GM18519 (cell line): ENCODE results near the gene WBP1.
"Not testable (repeated sequence)": the region's sequence is repeated elsewhere in the genome, so short reads cannot be mapped to it uniquely, and the experiment has no call there.

Source experiments
- ATAC-seq: cut with Tn5 transposase; IDR thresholded peaks from one replicate; pipeline ENCODE4 v1.9.1; 2021; ENCODE audit warnings: mild to moderate bottlenecking, moderate library complexity; ENCODE audit not compliant: unreplicated experiment, low FRiP score

WBP1 gene

GRCh38 chr2:74426181-74426758 is 32.0 kb upstream of the WBP1 start:
- no peak for ATAC-seq

- no peak for ATAC-seq
Measured at GRCh38 chr2:74427551-74427950, 30.7 kb upstream of the WBP1 start.

- no peak for ATAC-seq
Measured at GRCh38 chr2:74428675-74429074, 29.6 kb upstream of the WBP1 start.

- no peak for ATAC-seq
Measured at GRCh38 chr2:74429487-74430451, 28.5 kb upstream of the WBP1 start.

DNA sequence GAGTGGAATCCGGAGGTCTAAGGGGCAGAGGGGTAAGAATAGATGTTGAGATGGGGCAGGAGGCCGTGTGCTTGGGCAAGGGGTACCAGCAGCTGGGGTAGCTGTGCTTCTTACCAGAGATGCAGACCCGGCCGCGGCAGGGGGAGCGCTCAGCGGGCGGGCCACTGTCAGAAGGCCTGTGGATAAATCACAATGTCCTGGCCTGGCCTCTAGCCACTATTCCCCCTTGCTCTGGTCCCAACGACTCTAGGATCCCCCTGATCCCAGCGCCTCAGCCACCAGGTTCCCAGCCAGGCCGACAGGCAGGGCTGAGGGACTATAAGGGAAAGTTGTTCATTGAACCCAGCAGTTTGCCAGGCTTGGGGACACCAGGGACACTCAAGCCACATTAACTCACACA is 27.7 kb upstream of the WBP1 start:
- ATAC-seq: no peak

GRCh38 chr2:74436111-74436805 is 22.0 kb upstream of the WBP1 start:
- no peak for ATAC-seq

GRCh38 chr2:74436848-74437695 is 21.2 kb upstream of the WBP1 start:
- no peak for ATAC-seq

DNA sequence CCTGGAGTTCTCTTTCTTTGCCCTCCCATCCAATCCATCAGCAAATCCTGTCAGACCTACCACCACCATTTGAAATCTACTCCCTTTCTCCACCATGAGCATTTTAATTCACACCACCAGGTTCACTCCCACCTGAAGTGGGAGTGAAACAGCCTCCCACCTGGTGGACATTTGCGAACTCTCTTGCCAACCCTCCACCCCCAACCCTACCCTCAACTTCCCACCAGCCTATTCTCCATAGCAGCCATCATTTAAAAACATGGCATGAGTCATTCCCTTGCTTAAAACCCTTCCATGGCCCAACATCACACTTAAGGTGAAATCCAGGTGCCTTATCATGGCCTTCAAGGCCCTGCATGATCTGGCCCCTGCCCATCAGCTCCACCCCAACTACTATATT is 20.0 kb upstream of the WBP1 start:
- ATAC-seq: no peak

- ATAC-seq: no peak
Measured at GRCh38 chr2:74439373-74439772, 18.9 kb upstream of the WBP1 start.

GRCh38 chr2:74439803-74440377 is 18.3 kb upstream of the WBP1 start:
- no peak for ATAC-seq

GRCh38 chr2:74440378-74441169 is 17.7 kb upstream of the WBP1 start:
- ATAC-seq: peak; percentile 86

- ATAC-seq: no peak
Measured at GRCh38 chr2:74441170-74441689, 17.0 kb upstream of the WBP1 start.

- no peak for ATAC-seq
Measured at GRCh38 chr2:74441690-74442482, 16.4 kb upstream of the WBP1 start, which contains the start of gene RTKN. Gene RTKN, minus strand, starts transcription at chr2:74441937. Its CDS starts 121 bp downstream, at chr2:74441816.

GRCh38 chr2:74442483-74443297 is 15.5 kb upstream of the WBP1 start:
- ATAC-seq: not testable (repeated sequence)

GRCh38 chr2:74444498-74445318 is 13.5 kb upstream of the WBP1 start:
- ATAC-seq: no peak

GRCh38 chr2:74447230-74447999 is 10.8 kb upstream of the WBP1 start:
- ATAC-seq: no peak
